ENCODE data around the gene TTC21A. TPM values are rescaled to one million over a fixed set of nuclear protein-coding genes. Genes with fewer than 3 reads are reported as not detected.

The TTC21A gene
- total RNA-seq, 1 donor from 2014 or later = 3.9 TPM

GRCh38 chr3:39130026-39130425, 22.5 kb downstream of the TTC21A start:
- no peak overlapping the region for H3K4me2 ChIP-seq (ENCODE audit: low read length)
- no peaks in the 10 kb centered on the region for H3K9me3 Mint-ChIP-seq (ENCODE audit: unreplicated experiment)
- no peaks in the 10 kb centered on the region for H3K79me2 ChIP-seq (ENCODE audit: insufficient read depth, low read length)
- no peak overlapping the region for H3K9ac ChIP-seq (ENCODE audit: low read length)
- H3K9me3 ChIP-seq (ENCODE audit: insufficient read depth, low read depth, low read length) = no peaks in the 10 kb centered on the region
- H3K27me3 ChIP-seq (ENCODE audit: insufficient read depth, low read length) = no peaks in the 10 kb centered on the region
- H3K27ac ChIP-seq (ENCODE audit: low read depth, low read length) = no peak overlapping the region
- no peak overlapping the region for H2AFZ ChIP-seq (ENCODE audit: low read depth, low read length)
- H3K4me3 ChIP-seq (ENCODE audit: insufficient read depth, low read depth, low read length) = no peak overlapping the region
- DNase-seq (ENCODE audit: low read depth) = no peak
- H3K36me3 Mint-ChIP-seq (ENCODE audit: low read depth, unreplicated experiment) = peaks cover 14% of the 10 kb centered on the region
- H3K27me3 Mint-ChIP-seq (ENCODE audit: low read depth, unreplicated experiment) = peaks cover 17% of the 10 kb centered on the region
- peaks cover 5% of the 10 kb centered on the region for H3K4me1 Mint-ChIP-seq (ENCODE audit: low read depth, unreplicated experiment)
- TF ChIP-seq EZH2 (IDR thresholded peaks at IDR 0.05; ENCODE audit: insufficient read depth, low read length) (no peak), CTCF (IDR thresholded peaks at IDR 0.05; ENCODE audit: insufficient read depth, low read depth, low read length) (no peak)
- H3K4me3 Mint-ChIP-seq (ENCODE audit: unreplicated experiment) = no peak overlapping the region
- H3K36me3 ChIP-seq (ENCODE audit: insufficient read depth, low read length) = no peaks in the 10 kb centered on the region
- no peak overlapping the region for H3K27ac Mint-ChIP-seq (ENCODE audit: unreplicated experiment)
- no peaks in the 10 kb centered on the region for H4K20me1 ChIP-seq (ENCODE audit: insufficient read depth, low read length)
- no peak for FAIRE-seq
- H3K4me1 ChIP-seq (ENCODE audit: insufficient read depth, low read length) = peaks cover 6% of the 10 kb centered on the region

- Histone ChIP-seq H3K9me3 (ENCODE audit: insufficient read depth, low read depth, low read length) (no peaks in the 10 kb centered on the region), H3K27ac (ENCODE audit: low read depth, low read length) (no peak overlapping the region), H3K4me2 (ENCODE audit: low read length) (no peak overlapping the region), H3K4me1 (ENCODE audit: insufficient read depth, low read length) (peaks cover 6% of the 10 kb centered on the region), H3K27me3 (ENCODE audit: insufficient read depth, low read length) (no peaks in the 10 kb centered on the region), H3K79me2 (ENCODE audit: insufficient read depth, low read length) (no peaks in the 10 kb centered on the region), H3K9ac (ENCODE audit: low read length) (no peak overlapping the region), H3K4me3 (ENCODE audit: insufficient read depth, low read depth, low read length) (no peak overlapping the region), H3K36me3 (ENCODE audit: insufficient read depth, low read length) (no peaks in the 10 kb centered on the region), H2AFZ (ENCODE audit: low read depth, low read length) (no peak overlapping the region), H4K20me1 (ENCODE audit: insufficient read depth, low read length) (no peaks in the 10 kb centered on the region)
- Mint-ChIP-seq H3K9me3 (ENCODE audit: unreplicated experiment) (no peaks in the 10 kb centered on the region), H3K27ac (ENCODE audit: unreplicated experiment) (no peak overlapping the region), H3K27me3 (ENCODE audit: low read depth, unreplicated experiment) (peaks cover 17% of the 10 kb centered on the region), H3K4me1 (ENCODE audit: low read depth, unreplicated experiment) (peaks cover 5% of the 10 kb centered on the region), H3K36me3 (ENCODE audit: low read depth, unreplicated experiment) (peaks cover 14% of the 10 kb centered on the region), H3K4me3 (ENCODE audit: unreplicated experiment) (no peak overlapping the region)
- TF ChIP-seq EZH2 (IDR thresholded peaks at IDR 0.05; ENCODE audit: insufficient read depth, low read length) (no peak), CTCF (IDR thresholded peaks at IDR 0.05; ENCODE audit: insufficient read depth, low read depth, low read length) (no peak)
- FAIRE-seq = no peak
- no peak for DNase-seq (ENCODE audit: low read depth)
Observed at GRCh38 chr3:39130693-39131265, 23.3 kb downstream of the TTC21A start.

Data from astrocyte (in vitro differentiated cells and primary cell).